ENCODE results near the gene ZNF644. TPM values are rescaled to one million over a fixed set of nuclear protein-coding genes. Genes with fewer than 3 reads are reported as not detected.
A peak's percentile ranks its signal among the peaks of the same experiment; 100 is the strongest.

Gene ZNF644
- total RNA-seq, 2 donors from 2014 or later = 29.1 to 41.3 TPM

GRCh38 chr1:90995311-90995894, 26.4 kb downstream of the ZNF644 start:
- ATAC-seq = no peak
- intact Hi-C loops (cut with DNase I) = no loop called here
- DNase-seq = no peak

- ATAC-seq = no peak
- intact Hi-C loops (cut with DNase I) = no loop called here
Measured at GRCh38 chr1:90994461-90994860, 27.4 kb downstream of the ZNF644 start.

GRCh38 chr1:90993245-90993644, 28.6 kb downstream of the ZNF644 start:
- no peak for ATAC-seq
- intact Hi-C loops (cut with DNase I) = no loop called here

More at GRCh38 chr1:90994461-90994860, 27.4 kb downstream of the ZNF644 start:
- DNase-seq = no peak

GRCh38 chr1:90990779-90991178, 31.1 kb downstream of the ZNF644 start:
- ATAC-seq (no peak), DNase-seq (no peak)
- intact Hi-C loops (cut with DNase I) = no loop called here

More at GRCh38 chr1:90993245-90993644, 28.6 kb downstream of the ZNF644 start:
- no peak for DNase-seq

- no peak for DNase-seq
- intact Hi-C loops (cut with DNase I) = no loop called here
- no peak for ATAC-seq
Measured at GRCh38 chr1:90989990-90990389, 31.8 kb downstream of the ZNF644 start.

GRCh38 chr1:90989302-90989701, 32.5 kb downstream of the ZNF644 start:
- DNase-seq (no peak), ATAC-seq (no peak)
- intact Hi-C loops (cut with DNase I) = no loop called here

GRCh38 chr1:90987841-90988240, 34.0 kb downstream of the ZNF644 start:
- ATAC-seq (no peak), DNase-seq (no peak)
- intact Hi-C loops (cut with DNase I) = no loop called here

- intact Hi-C loops (cut with DNase I) = no loop called here
- ATAC-seq = no peak
- no peak for DNase-seq
Measured at GRCh38 chr1:90986953-90987352, 34.9 kb downstream of the ZNF644 start.

- ATAC-seq = no peak
- DNase-seq = no peak
- intact Hi-C loops (cut with DNase I) = no loop called here
Measured at GRCh38 chr1:90977522-90977921, 44.3 kb downstream of the ZNF644 start.

GRCh38 chr1:90973897-90974798, 47.7 kb downstream of the ZNF644 start:
- DNase-seq (no peak), ATAC-seq (peak; percentile 57 to 95)
- intact Hi-C loops (cut with DNase I) = no loop called here

GRCh38 chr1:90970208-90970607, 51.6 kb downstream of the ZNF644 start:
- DNase-seq = no peak
- intact Hi-C loops (cut with DNase I) = no loop called here
- no peak for ATAC-seq

- DNase-seq (no peak), ATAC-seq (no peak)
- intact Hi-C loops (cut with DNase I) = no loop called here
Measured at GRCh38 chr1:90969241-90969640, 52.6 kb downstream of the ZNF644 start.

- DNase-seq (no peak), ATAC-seq (no peak)
- intact Hi-C loops (cut with DNase I) = loop anchor here in 1 of 2 donors (5.0 kb wide), 1 partner anchor 242 kb away; no protein-coding TSS in a partner anchor
Measured at GRCh38 chr1:90964444-90965035, 57.3 kb downstream of the ZNF644 start.

- DNase-seq (no peak), ATAC-seq (no peak)
- intact Hi-C loops (cut with DNase I) = loop anchor here in 1 of 2 donors (5.0 kb wide), 1 partner anchor 241 kb away; no protein-coding TSS in a partner anchor
Measured at GRCh38 chr1:90963651-90964050, 58.2 kb downstream of the ZNF644 start.

- ATAC-seq = no peak
- intact Hi-C loops (cut with DNase I) = loop anchor here in 1 of 2 donors (5.0 kb wide), 1 partner anchor 241 kb away; no protein-coding TSS in a partner anchor
- DNase-seq = no peak
Measured at GRCh38 chr1:90963236-90963635, 58.6 kb downstream of the ZNF644 start.

- DNase-seq (no peak), ATAC-seq (peak in 1 of 2 donors; percentile 38)
- intact Hi-C loops (cut with DNase I) = loop anchor here in 1 of 2 donors (5.0 kb wide), 1 partner anchor 237 kb away; no protein-coding TSS in a partner anchor
Measured at GRCh38 chr1:90959352-90960206, 62.3 kb downstream of the ZNF644 start.

- DNase-seq (no peak), ATAC-seq (no peak)
- intact Hi-C loops (cut with DNase I) = no loop called here
Measured at GRCh38 chr1:90957497-90957896, 64.3 kb downstream of the ZNF644 start.

GRCh38 chr1:90955769-90956168, 66.1 kb downstream of the ZNF644 start:
- ATAC-seq (no peak), DNase-seq (no peak)
- intact Hi-C loops (cut with DNase I) = no loop called here

- intact Hi-C loops (cut with DNase I) = no loop called here
- ATAC-seq = no peak
- no peak for DNase-seq
Measured at GRCh38 chr1:90952906-90953305, 68.9 kb downstream of the ZNF644 start.

Measured in left cardiac atrium (tissue), 4 donors.